Endothelial cell of umbilical vein (primary cell): ENCODE results near the gene PPM1H. TPM values are rescaled to one million over a fixed set of nuclear protein-coding genes. Genes with fewer than 3 reads are reported as not detected.
"Not testable (repeated sequence)": the region's sequence is repeated elsewhere in the genome, so short reads cannot be mapped to it uniquely, and the experiment has no call there.

ENCODE experiments used
- BruUV-seq: library from RNA; stranded (reverse); fragments of 400-500 nt; replicated peaks from 2 replicates; lab custom pipeline; 2021; lab: Mats Ljungman, UMichigan
- CTCF ChIA-PET: fragments of 300-600, 350-600 bp; sonication (Branson Sonifier 250); formaldehyde crosslinking; loops from one replicate; lab custom pipeline; 2021; ENCODE audit warnings: antibody characterized with exemption, inconsistent platforms; lab: Charles Lee
- POLR2A ChIA-PET: fragments of 300-600, 350-600 bp; sonication (Branson Sonifier 250); formaldehyde crosslinking; loops from one replicate; lab custom pipeline; 2021; ENCODE audit warnings: antibody characterized with exemption, inconsistent platforms; lab: Charles Lee
- DNase-seq: peaks from one replicate; pipeline ENCODE4 v3.0.0-alpha.2; 2011; ENCODE audit warnings: low read depth, low spot score
- FAIRE-seq: peaks from 2 replicates; lab custom pipeline; 2011; peaks lifted over from hg19 to GRCh38; lab: Jason Lieb, UNC
- H2AFZ ChIP-seq: 2 replicates; pipeline ENCODE4 v1.6.0; 2012; ENCODE audit warnings: low read depth, low read length, control low read depth, inconsistent platforms
- H3K27ac ChIP-seq: 2 replicates; pipeline ENCODE4 v1.5.1; 2011; ENCODE audit warnings: low read depth, mild to moderate bottlenecking, control low read depth, low read length, moderate library complexity; ENCODE audit not compliant: insufficient read depth
- H3K27me3 ChIP-seq, 2 experiments: 2 replicates each; pipeline versions ENCODE4 v1.6.0 to v1.6.1; 2011; ENCODE audit warnings: low read length in 2 of 2, mixed read lengths in 1 of 2; ENCODE audit not compliant: control insufficient read depth in 2 of 2, insufficient read depth in 2 of 2
- H3K36me3 ChIP-seq, 2 experiments: 2 replicates in 1 of 2; 3 replicates in 1 of 2; pipeline ENCODE4 v1.5.1; 2011; ENCODE audit warnings: low read length in 2 of 2, mild to moderate bottlenecking in 1 of 2, moderate library complexity in 1 of 2; ENCODE audit not compliant: control insufficient read depth in 2 of 2, insufficient read depth in 2 of 2; ENCODE audit errors: extremely low read depth in 1 of 2
- H3K4me1 ChIP-seq: 3 replicates; pipeline ENCODE4 v1.5.1; 2011; ENCODE audit warnings: mild to moderate bottlenecking, low read length; ENCODE audit not compliant: control insufficient read depth, insufficient read depth; ENCODE audit errors: extremely low read depth
- H3K4me2 ChIP-seq: 2 replicates; pipeline ENCODE4 v1.6.1; 2011; ENCODE audit warnings: low read length, control low read depth, mixed read lengths; ENCODE audit not compliant: insufficient read depth
- H3K4me3 ChIP-seq, 3 experiments: fragments of 200-600 bp in 1 of 3; sonication (generic), shearing (Covaris generic) in 1 of 3; replicated peaks in 1 of 3; 2 replicates each; pipeline ENCODE4 v1.5.1; 2011 to 2016; ENCODE audit warnings: control low read depth in 3 of 3, low read length in 3 of 3, mild to moderate bottlenecking in 2 of 3, inconsistent platforms in 1 of 3, low read depth in 1 of 3, moderate library complexity in 1 of 3; ENCODE audit not compliant: insufficient read depth in 1 of 3
- H3K79me2 ChIP-seq: 2 replicates; pipeline ENCODE4 v1.6.0; 2012; ENCODE audit warnings: low read length, inconsistent platforms; ENCODE audit not compliant: control insufficient read depth, insufficient read depth
- H3K9ac ChIP-seq: replicated peaks from 2 replicates; pipeline ENCODE3; 2011; ENCODE audit warnings: low read length, control low read depth; ENCODE audit not compliant: insufficient read depth; ENCODE audit errors: extremely low read depth
- H3K9me1 ChIP-seq: replicated peaks from 3 replicates; pipeline ENCODE4 v1.6.0; 2011; ENCODE audit warnings: mild to moderate bottlenecking, low read length; ENCODE audit not compliant: control insufficient read depth, insufficient read depth; ENCODE audit errors: extremely low read depth
- H3K9me3 ChIP-seq: replicated peaks from 2 replicates; pipeline ENCODE4 v1.5.1; 2012; ENCODE audit warnings: low read length, inconsistent platforms; ENCODE audit not compliant: control insufficient read depth, insufficient read depth
- H4K20me1 ChIP-seq: replicated peaks from 2 replicates; pipeline ENCODE3; 2011; ENCODE audit warnings: mild to moderate bottlenecking, low read length; ENCODE audit not compliant: control insufficient read depth, insufficient read depth; ENCODE audit errors: extremely low read depth
- dilution Hi-C: fragments of 300-500 bp; cut with MboI; formaldehyde crosslinking; loops from one replicate; pipeline ENCODE4 v1.15.0; 2019; ENCODE audit warnings: low sequenced_read_pairs; ENCODE audit not compliant: extremely low pct_ligation_motif_present
- intact Hi-C: fragments of 100-400 bp; cut with micrococcal nuclease; formaldehyde crosslinking; loops from one replicate; pipeline ENCODE4 v1.10.0; 2022
- polyA plus RNA-seq, 4 experiments: library from polyadenylated mRNA; depleted of rRNA in 3 of 4; stranded (reverse) in 3 of 4; unstranded in 1 of 4; fragments of >200 nt; gene quantifications; 2 replicates each; pipeline versions ENCODE4 v1.2.1 to v1.2.3, GENCODE V29; 2011 to 2012; ENCODE audit warnings: missing spikeins in 1 of 4
- total RNA-seq: library from RNA; stranded (reverse); gene quantifications from 2 replicates; pipeline ENCODE4 v1.2.3, GENCODE V29; 2021

PPM1H gene
- total and polyA plus RNA-seq, 2 donors (not counting 3 experiments of a cell fraction or from before 2014, with no cell fraction given), result 1.0 to 7.2 TPM

DNA sequence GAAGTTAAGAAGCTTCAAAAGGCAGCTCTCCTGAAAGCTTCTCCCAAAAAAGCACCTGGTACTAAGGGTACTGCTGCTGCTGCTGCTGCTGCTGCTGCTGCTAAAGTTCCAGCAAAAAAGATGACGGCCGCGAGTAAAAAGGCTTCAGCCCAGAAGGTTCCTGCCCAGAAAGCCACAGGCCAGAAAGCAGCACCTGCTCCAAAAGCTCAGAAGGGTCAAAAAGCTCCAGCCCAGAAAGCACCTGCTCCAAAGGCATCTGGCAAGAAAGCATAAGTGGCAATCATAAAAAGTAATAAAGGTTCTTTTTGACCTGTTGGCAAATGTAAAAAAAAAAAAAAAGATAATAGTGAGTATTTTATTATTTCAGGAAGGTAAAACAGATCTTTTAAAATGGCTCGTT, 30.8 kb upstream of the PPM1H start:
- H3K4me3 ChIP-seq, DNase-seq, dilution Hi-C loops, H4K20me1 ChIP-seq, H3K4me2 ChIP-seq, H3K36me3 ChIP-seq, H3K27ac ChIP-seq, POLR2A ChIA-PET, H2AFZ ChIP-seq, intact Hi-C loops, FAIRE-seq, H3K9ac ChIP-seq, BruUV-seq, CTCF ChIA-PET, H3K9me1 ChIP-seq, H3K4me1 ChIP-seq, H3K79me2 ChIP-seq, H3K27me3 ChIP-seq, H3K9me3 ChIP-seq: not testable (repeated sequence)

DNA sequence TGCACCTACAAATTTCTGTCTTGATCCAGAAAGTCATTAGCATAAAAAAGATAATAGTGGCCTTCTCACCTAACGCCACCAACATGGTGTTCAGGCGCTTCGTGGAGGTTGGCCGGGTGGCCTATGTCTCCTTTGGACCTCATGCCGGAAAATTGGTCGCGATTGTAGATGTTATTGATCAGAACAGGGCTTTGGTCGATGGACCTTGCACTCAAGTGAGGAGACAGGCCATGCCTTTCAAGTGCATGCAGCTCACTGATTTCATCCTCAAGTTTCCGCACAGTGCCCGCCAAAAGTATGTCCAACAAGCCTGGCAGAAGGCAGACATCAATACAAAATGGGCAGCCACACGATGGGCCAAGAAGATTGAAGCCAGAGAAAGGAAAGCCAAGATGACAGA, 30.3 kb upstream of the PPM1H start:
- H3K36me3 ChIP-seq, H3K27me3 ChIP-seq, H3K4me3 ChIP-seq, CTCF ChIA-PET, DNase-seq, H4K20me1 ChIP-seq, intact Hi-C loops, BruUV-seq, H3K9ac ChIP-seq, H3K79me2 ChIP-seq, POLR2A ChIA-PET, H3K4me1 ChIP-seq, H3K9me3 ChIP-seq, H2AFZ ChIP-seq, H3K9me1 ChIP-seq, dilution Hi-C loops, H3K27ac ChIP-seq, H3K4me2 ChIP-seq: not testable (repeated sequence)
- peak; percentile 4 for FAIRE-seq
